ENCODE results near the gene ATMIN. TPM values are rescaled to one million over a fixed set of nuclear protein-coding genes. Genes with fewer than 3 reads are reported as not detected.

The ATMIN gene
- total and polyA plus RNA-seq, 2 experiments from 2014 or later, result 22.0 to 60.5 TPM

DNA sequence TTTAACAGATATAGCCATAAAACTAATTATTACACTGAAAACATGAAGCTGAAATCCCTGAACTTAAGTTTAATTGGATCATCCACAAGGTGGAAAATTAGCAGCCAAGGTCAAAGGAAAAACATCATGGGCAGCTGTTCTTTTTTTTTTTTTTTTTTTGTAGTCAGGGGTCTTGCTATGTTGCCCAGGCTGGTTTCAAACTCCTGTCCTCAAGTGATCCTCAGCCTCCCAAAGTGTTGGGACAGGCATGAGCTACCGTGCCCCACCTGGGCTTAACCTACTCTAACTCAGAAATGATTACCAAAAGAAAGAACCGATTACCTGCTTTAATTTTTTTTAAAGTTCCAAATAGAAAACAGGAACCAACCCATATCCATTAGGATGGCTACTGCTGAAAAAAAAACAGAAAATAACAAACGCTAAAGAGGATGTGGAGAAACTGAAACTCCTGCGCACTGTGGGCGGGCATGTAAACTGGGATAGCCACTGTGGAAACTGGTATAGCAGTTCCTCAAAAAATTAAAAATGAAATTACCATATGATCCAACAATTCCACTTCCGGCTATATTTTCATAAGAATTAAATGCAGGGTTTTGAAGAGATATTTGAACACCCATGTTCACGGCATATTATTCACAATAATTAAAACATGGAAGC, 37.5 kb upstream of the ATMIN start:
- Histone ChIP-seq H3K27ac (ENCODE audit: low read depth) (no peak overlapping the region), H3K4me1 (ENCODE audit: insufficient read depth) (no peaks in the 10 kb centered on the region), H3K36me3 (ENCODE audit: insufficient read depth) (no peaks in the 10 kb centered on the region), H3K79me2 (replicated peaks; ENCODE audit: insufficient read depth) (peaks cover 98% of the 10 kb centered on the region), H3F3A (replicated peaks; ENCODE audit: low read depth) (no peaks in the 10 kb centered on the region), H3K9me2 (ENCODE audit: insufficient read depth) (no peaks in the 10 kb centered on the region), H3K4me3 (no peak overlapping the region), H2AFZ (no peak overlapping the region), H3K4me2 (no peak overlapping the region), H3K27me3 (ENCODE audit: insufficient read depth) (no peaks in the 10 kb centered on the region), H4K20me1 (replicated peaks; ENCODE audit: insufficient read depth) (peaks cover 34% of the 10 kb centered on the region)
- Mint-ChIP-seq H3K36me3 (ENCODE audit: low read depth) (no peaks in the 10 kb centered on the region), H3K27me3 (ENCODE audit: insufficient read depth, low read depth, poor library complexity) (peaks cover 2% of the 10 kb centered on the region), H3K4me3 (no peak overlapping the region), H3K27ac (no peak overlapping the region), H3K4me1 (no peaks in the 10 kb centered on the region; the same call in 2 of the 3 replicates), H3K9me3 (no peaks in the 10 kb centered on the region)
- no peak for ATAC-seq
- DNase-seq (ENCODE audit: low spot score), result no peak
- no peak for TF ChIP-seq ZNF114 (CRISPR knock-in tag; IDR thresholded peaks at IDR 0.05)
- TF ChIP-seq ZNF331 (CRISPR knock-in tag; IDR thresholded peaks at IDR 0.05; ENCODE audit: low read depth), result no peak
- no peak for TF ChIP-seq CREB1 (CRISPR knock-in tag; IDR thresholded peaks at IDR 0.05; ENCODE audit: low read depth)
- TF ChIP-seq, protein P1, sequence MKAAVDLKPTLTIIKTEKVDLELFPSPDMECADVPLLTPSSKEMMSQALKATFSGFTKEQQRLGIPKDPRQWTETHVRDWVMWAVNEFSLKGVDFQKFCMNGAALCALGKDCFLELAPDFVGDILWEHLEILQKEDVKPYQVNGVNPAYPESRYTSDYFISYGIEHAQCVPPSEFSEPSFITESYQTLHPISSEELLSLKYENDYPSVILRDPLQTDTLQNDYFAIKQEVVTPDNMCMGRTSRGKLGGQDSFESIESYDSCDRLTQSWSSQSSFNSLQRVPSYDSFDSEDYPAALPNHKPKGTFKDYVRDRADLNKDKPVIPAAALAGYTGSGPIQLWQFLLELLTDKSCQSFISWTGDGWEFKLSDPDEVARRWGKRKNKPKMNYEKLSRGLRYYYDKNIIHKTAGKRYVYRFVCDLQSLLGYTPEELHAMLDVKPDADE (IDR thresholded peaks at IDR 0.05), result no peak
- TF ChIP-seq NANOG (IDR thresholded peaks at IDR 0.05; ENCODE audit: borderline replicate concordance), result no peak
- TF ChIP-seq, protein P2, sequence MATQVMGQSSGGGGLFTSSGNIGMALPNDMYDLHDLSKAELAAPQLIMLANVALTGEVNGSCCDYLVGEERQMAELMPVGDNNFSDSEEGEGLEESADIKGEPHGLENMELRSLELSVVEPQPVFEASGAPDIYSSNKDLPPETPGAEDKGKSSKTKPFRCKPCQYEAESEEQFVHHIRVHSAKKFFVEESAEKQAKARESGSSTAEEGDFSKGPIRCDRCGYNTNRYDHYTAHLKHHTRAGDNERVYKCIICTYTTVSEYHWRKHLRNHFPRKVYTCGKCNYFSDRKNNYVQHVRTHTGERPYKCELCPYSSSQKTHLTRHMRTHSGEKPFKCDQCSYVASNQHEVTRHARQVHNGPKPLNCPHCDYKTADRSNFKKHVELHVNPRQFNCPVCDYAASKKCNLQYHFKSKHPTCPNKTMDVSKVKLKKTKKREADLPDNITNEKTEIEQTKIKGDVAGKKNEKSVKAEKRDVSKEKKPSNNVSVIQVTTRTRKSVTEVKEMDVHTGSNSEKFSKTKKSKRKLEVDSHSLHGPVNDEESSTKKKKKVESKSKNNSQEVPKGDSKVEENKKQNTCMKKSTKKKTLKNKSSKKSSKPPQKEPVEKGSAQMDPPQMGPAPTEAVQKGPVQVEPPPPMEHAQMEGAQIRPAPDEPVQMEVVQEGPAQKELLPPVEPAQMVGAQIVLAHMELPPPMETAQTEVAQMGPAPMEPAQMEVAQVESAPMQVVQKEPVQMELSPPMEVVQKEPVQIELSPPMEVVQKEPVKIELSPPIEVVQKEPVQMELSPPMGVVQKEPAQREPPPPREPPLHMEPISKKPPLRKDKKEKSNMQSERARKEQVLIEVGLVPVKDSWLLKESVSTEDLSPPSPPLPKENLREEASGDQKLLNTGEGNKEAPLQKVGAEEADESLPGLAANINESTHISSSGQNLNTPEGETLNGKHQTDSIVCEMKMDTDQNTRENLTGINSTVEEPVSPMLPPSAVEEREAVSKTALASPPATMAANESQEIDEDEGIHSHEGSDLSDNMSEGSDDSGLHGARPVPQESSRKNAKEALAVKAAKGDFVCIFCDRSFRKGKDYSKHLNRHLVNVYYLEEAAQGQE (IDR thresholded peaks at IDR 0.05; ENCODE audit: unreplicated experiment), result no peak
- TF ChIP-seq POLR2AphosphoS5 (IDR thresholded peaks at IDR 0.05; ENCODE audit: low read depth), result no peak
- TF ChIP-seq STAT1 (IDR thresholded peaks at IDR 0.05; ENCODE audit: unreplicated experiment), result no peak
- no peak for TF ChIP-seq EZH2 (IDR thresholded peaks at IDR 0.05; ENCODE audit: low read depth, unreplicated experiment)
- TF ChIP-seq CTCF (conservative IDR thresholded peaks at IDR 0.05; ENCODE audit: low read depth in 2 of 2), result no peak
- TF ChIP-seq EZH2phosphoT487 (IDR thresholded peaks at IDR 0.05; ENCODE audit: unreplicated experiment), result no peak
- no peak for TF ChIP-seq ZNF462 (CRISPR knock-in tag; IDR thresholded peaks at IDR 0.05)
- TF ChIP-seq JUNB (IDR thresholded peaks at IDR 0.05; ENCODE audit: unreplicated experiment), result no peak
